ENCODE results near the gene SYNGR4.

SYNGR4 gene

GRCh38 chr19:48341515-48342413 is 22.4 kb upstream of the SYNGR4 start:
- DNase-seq: no peak
- Histone ChIP-seq H3K36me3 (no peaks in the 10 kb centered on the region), H3K4me3 (ENCODE audit: low read depth, low read length) (no peak overlapping the region), H3K4me1 (no peaks in the 10 kb centered on the region), H3K9me3 (no peaks in the 10 kb centered on the region), H3K27me3 (no peaks in the 10 kb centered on the region)
- TF ChIP-seq CTCF (IDR thresholded peaks at IDR 0.05; ENCODE audit: low read depth, low read length): no peak

GRCh38 chr19:48342414-48342738 is 21.8 kb upstream of the SYNGR4 start:
- Histone ChIP-seq H3K9me3 (no peaks in the 10 kb centered on the region), H3K36me3 (no peaks in the 10 kb centered on the region), H3K27me3 (no peaks in the 10 kb centered on the region), H3K4me1 (no peaks in the 10 kb centered on the region), H3K4me3 (ENCODE audit: low read depth, low read length) (no peak overlapping the region)
- TF ChIP-seq CTCF (IDR thresholded peaks at IDR 0.05; ENCODE audit: low read depth, low read length): no peak
- DNase-seq: no peak

GRCh38 chr19:48342841-48343540 is 21.2 kb upstream of the SYNGR4 start:
- DNase-seq: no peak
- no peak for TF ChIP-seq CTCF (IDR thresholded peaks at IDR 0.05; ENCODE audit: low read depth, low read length)
- Histone ChIP-seq H3K36me3 (no peaks in the 10 kb centered on the region), H3K9me3 (no peaks in the 10 kb centered on the region), H3K27me3 (no peaks in the 10 kb centered on the region), H3K4me3 (ENCODE audit: low read depth, low read length) (no peak overlapping the region), H3K4me1 (no peaks in the 10 kb centered on the region)

GRCh38 chr19:48344892-48345291 is 19.3 kb upstream of the SYNGR4 start:
- H3K9me3 ChIP-seq: no peaks in the 10 kb centered on the region
- DNase-seq: no peak
- no peak for TF ChIP-seq CTCF (IDR thresholded peaks at IDR 0.05; ENCODE audit: low read depth, low read length)
- no peak overlapping the region for H3K4me3 ChIP-seq (ENCODE audit: low read depth, low read length)
- H3K36me3 ChIP-seq: no peaks in the 10 kb centered on the region
- H3K4me1 ChIP-seq: peaks cover 5% of the 10 kb centered on the region
- no peaks in the 10 kb centered on the region for H3K27me3 ChIP-seq

- no peak for TF ChIP-seq CTCF (IDR thresholded peaks at IDR 0.05; ENCODE audit: low read depth, low read length)
- no peaks in the 10 kb centered on the region for H3K36me3 ChIP-seq
- no peaks in the 10 kb centered on the region for H3K27me3 ChIP-seq
- no peaks in the 10 kb centered on the region for H3K9me3 ChIP-seq
- no peak for DNase-seq
- no peak overlapping the region for H3K4me3 ChIP-seq (ENCODE audit: low read depth, low read length)
- H3K4me1 ChIP-seq: peaks cover 5% of the 10 kb centered on the region
These were observed 18.0 kb upstream of the SYNGR4 start for GRCh38 chr19:48346191-48346590.

- Histone ChIP-seq H3K27me3 (no peaks in the 10 kb centered on the region), H3K36me3 (no peaks in the 10 kb centered on the region), H3K9me3 (no peaks in the 10 kb centered on the region), H3K4me1 (peaks cover 5% of the 10 kb centered on the region), H3K4me3 (ENCODE audit: low read depth, low read length) (no peak overlapping the region)
- DNase-seq: peak; percentile 36
- TF ChIP-seq CTCF (IDR thresholded peaks at IDR 0.05; ENCODE audit: low read depth, low read length): no peak
These were observed 16.1 kb upstream of the SYNGR4 start for GRCh38 chr19:48348045-48348444.
